ENCODE results near the gene IFITM5. TPM values are rescaled to one million over a fixed set of nuclear protein-coding genes. Genes with fewer than 3 reads are reported as not detected.

The IFITM5 gene
- total RNA-seq, 1 experiment from 2014 or later = not detected

DNA sequence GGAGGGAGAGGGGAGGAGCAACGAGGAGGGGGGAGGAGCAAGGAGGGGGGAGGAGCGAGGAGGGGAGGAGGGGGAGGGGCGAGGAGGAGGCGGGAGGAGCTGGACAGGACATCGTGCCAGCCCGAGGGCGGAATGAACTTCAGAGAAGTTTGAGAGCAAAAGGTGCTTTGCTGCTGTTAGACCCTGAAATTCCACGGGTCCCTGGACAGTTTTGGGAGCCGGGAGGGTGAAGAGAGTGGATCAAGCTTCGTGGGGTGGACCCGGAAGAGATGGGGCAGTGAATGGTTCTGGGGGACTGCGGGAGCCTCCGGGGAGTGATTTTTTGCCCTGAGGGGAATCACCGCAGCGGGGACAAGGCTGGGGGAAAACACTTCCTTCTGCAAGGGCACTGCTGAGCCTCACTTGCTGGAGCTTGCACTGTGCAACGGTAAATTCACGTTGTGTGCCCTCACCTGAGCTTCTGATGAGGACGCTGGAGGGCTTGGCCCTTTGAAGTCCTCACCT is 31.8 kb downstream of the IFITM5 start:
- no peak overlapping the region for H3K27ac ChIP-seq (ENCODE audit: insufficient read length, low read depth, low read length)
- no peak overlapping the region for H2AFZ ChIP-seq (ENCODE audit: low read length)
- no peaks in the 10 kb centered on the region for H4K20me1 ChIP-seq (ENCODE audit: control insufficient read depth, insufficient read depth, insufficient read length)
- H2BK20ac ChIP-seq (ENCODE audit: low read depth, low read length, poor library complexity, severe bottlenecking) = no peak overlapping the region
- Mint-ChIP-seq H3K4me1 (peaks cover 26 to 28% of the 10 kb centered on the region in 2 experiments), H3K9me3 (peaks cover 22 to 23% of the 10 kb centered on the region in 2 experiments), H3K36me3 (ENCODE audit: insufficient read depth in 1 of 3, low read depth in 3 of 3) (peaks cover 0 to 6% (median 3%) of the 10 kb centered on the region in 3 experiments; a peak in 4 of 7 replicates), H3K27ac (no peak overlapping the region), H3K4me3 (peak overlapping the region in 1 of 2 experiments; percentile 50; a peak in 2 of 5 replicates), H3K27me3 (ENCODE audit: low read depth) (peaks cover 8% of the 10 kb centered on the region)
- no peak overlapping the region for H3K14ac ChIP-seq (ENCODE audit: insufficient read depth, low read length)
- H4K8ac ChIP-seq (replicated peaks; ENCODE audit: insufficient read length, low read depth, low read length) = no peak overlapping the region
- peak overlapping the region; percentile 4 for H3K4me2 ChIP-seq (ENCODE audit: insufficient read depth, insufficient read length, low read length)
- no peak overlapping the region for H2BK12ac ChIP-seq (ENCODE audit: insufficient read length, low read depth, low read length)
- no peak overlapping the region for H3K56ac ChIP-seq (ENCODE audit: insufficient read length, low read depth, low read length)
- no peak overlapping the region for H3K23ac ChIP-seq (ENCODE audit: insufficient read length, low read depth, low read length)
- no peak overlapping the region for H2BK15ac ChIP-seq (ENCODE audit: low read depth, low read length)
- DNase-seq = no peak
- no peak overlapping the region for H2AK5ac ChIP-seq (ENCODE audit: insufficient read length, low read length)
- no peak overlapping the region for H3K9ac ChIP-seq (ENCODE audit: extremely low read depth, insufficient read length, low read length)
- H3K4ac ChIP-seq (ENCODE audit: low read depth, low read length) = no peak overlapping the region
- H4K91ac ChIP-seq (ENCODE audit: insufficient read length, low read depth, low read length) = no peak overlapping the region
- H2BK120ac ChIP-seq (ENCODE audit: low read depth, low read length, poor library complexity, severe bottlenecking) = no peak overlapping the region
- no peaks in the 10 kb centered on the region for H3K79me2 ChIP-seq (ENCODE audit: insufficient read depth, low read length)
- no peak for TF ChIP-seq CTCF (conservative IDR thresholded peaks at IDR 0.05)
- no peaks in the 10 kb centered on the region for H3K9me3 ChIP-seq (ENCODE audit: control insufficient read depth, low read depth, low read length)
- no peak overlapping the region for H3T11ph ChIP-seq (ENCODE audit: low read length)
- no peak overlapping the region for H4K5ac ChIP-seq (ENCODE audit: insufficient read length, low read depth, low read length)
- H3K27me3 ChIP-seq (ENCODE audit: insufficient read depth, low read length) = no peaks in the 10 kb centered on the region
- H3K23me2 ChIP-seq (ENCODE audit: insufficient read length, low read depth, low read length, poor library complexity, severe bottlenecking) = no peaks in the 10 kb centered on the region
- no peak overlapping the region for H2BK5ac ChIP-seq (ENCODE audit: insufficient read length, low read length)
- no CpG with 5 or more reads among the region's 18 CpGs for WGBS (ENCODE audit: extremely low coverage, insufficient read length, low lambda C conversion rate)
- H3K4me1 ChIP-seq (ENCODE audit: insufficient read depth, low read length) = peaks cover 6% of the 10 kb centered on the region
- no peak overlapping the region for H3K18ac ChIP-seq (ENCODE audit: insufficient read length, low read depth, low read length)
- no peaks in the 10 kb centered on the region for H3K79me1 ChIP-seq (ENCODE audit: insufficient read depth, low read depth, low read length, poor library complexity, severe bottlenecking)
